IMR-90 (cell line): ENCODE results near the gene ATRX. TPM values are rescaled to one million over a fixed set of nuclear protein-coding genes. Genes with fewer than 3 reads are reported as not detected.

Source experiments
- ATAC-seq: fragments of 200-7000 bp; cut with Tn5 transposase; 2 replicates; pipeline ENCODE4 v1.9.1; 2020; ENCODE audit warnings: low read depth, mild to moderate bottlenecking, moderate library complexity
- BruUV-seq: library from RNA; stranded (reverse); fragments of 400-500 nt; replicated peaks from 2 replicates; lab custom pipeline; 2021; lab: Mats Ljungman, UMichigan
- CTCF ChIA-PET: fragments of 300-600 bp; formaldehyde crosslinking; extraction: SDS; loops from one replicate; lab custom pipeline; 2021; ENCODE audit warnings: antibody characterized with exemption; lab: Yijun Ruan, JAX
- POLR2A ChIA-PET: fragments of 300-600 bp; sonication (Branson Sonifier 250); formaldehyde crosslinking; loops from one replicate; lab custom pipeline; 2022; ENCODE audit warnings: antibody characterized with exemption; ENCODE audit not compliant: unreplicated experiment; lab: Charles Lee
- DNase-seq: peaks from one replicate; pipeline ENCODE4 v3.0.0; 2013
- H2AFZ ChIP-seq: replicated peaks from 2 replicates; pipeline ENCODE3; 2013; ENCODE audit warnings: low read length, mild to moderate bottlenecking; ENCODE audit not compliant: poor library complexity
- H2AK5ac ChIP-seq: 2 replicates; pipeline ENCODE4 v1.6.1; 2013; ENCODE audit warnings: low read depth, low read length, inconsistent platforms
- H2AK9ac ChIP-seq: replicated peaks from 2 replicates; pipeline ENCODE3; 2013; ENCODE audit warnings: mild to moderate bottlenecking, low read depth, low read length, moderate library complexity; ENCODE audit not compliant: poor library complexity
- H2BK120ac ChIP-seq: 2 replicates; pipeline ENCODE4 v1.6.1; 2013; ENCODE audit warnings: low read depth, low read length, inconsistent platforms
- H2BK15ac ChIP-seq: 3 replicates; pipeline ENCODE4 v1.6.1; 2013; ENCODE audit warnings: low read depth, low read length, inconsistent platforms
- H2BK20ac ChIP-seq: 2 replicates; pipeline ENCODE4 v1.6.1; 2013; ENCODE audit warnings: low read depth, mild to moderate bottlenecking, inconsistent platforms, low read length, moderate library complexity
- H2BK5ac ChIP-seq: 2 replicates; pipeline ENCODE4 v1.6.1; 2013; ENCODE audit warnings: mild to moderate bottlenecking, low read depth, low read length, inconsistent platforms; ENCODE audit not compliant: poor library complexity, severe bottlenecking
- H3K14ac ChIP-seq: replicated peaks from 2 replicates; pipeline ENCODE4 v1.6.1; 2013; ENCODE audit warnings: low read depth, low read length, inconsistent platforms
- H3K18ac ChIP-seq: 2 replicates; pipeline ENCODE4 v1.6.1; 2013; ENCODE audit warnings: low read depth, low read length, control low read depth
- H3K23ac ChIP-seq: 2 replicates; pipeline ENCODE4 v1.6.1; 2013; ENCODE audit warnings: low read depth, low read length, inconsistent platforms
- H3K27ac ChIP-seq: 2 replicates; pipeline ENCODE4 v1.5.1; 2013; ENCODE audit warnings: mild to moderate bottlenecking, control low read depth, low read length; ENCODE audit not compliant: insufficient read depth
- H3K27me3 ChIP-seq: 2 replicates; pipeline ENCODE4 v1.6.1; 2013; ENCODE audit warnings: low read length; ENCODE audit not compliant: control insufficient read depth, insufficient read depth
- H3K36me3 ChIP-seq: 2 replicates; pipeline ENCODE4 v1.6.1; 2013; ENCODE audit warnings: low read length, mixed read lengths; ENCODE audit not compliant: control insufficient read depth, insufficient read depth
- H3K4ac ChIP-seq: 2 replicates; pipeline ENCODE4 v1.6.1; 2013; ENCODE audit warnings: low read depth, low read length, inconsistent platforms
- H3K4me1 ChIP-seq: 2 replicates; pipeline ENCODE4 v1.6.1; 2013; ENCODE audit warnings: low read length, mixed read lengths; ENCODE audit not compliant: control insufficient read depth, insufficient read depth
- H3K4me2 ChIP-seq: 2 replicates; pipeline ENCODE4 v1.6.1; 2013; ENCODE audit warnings: low read depth, mild to moderate bottlenecking, control low read depth, low read length, moderate library complexity
- H3K4me3 ChIP-seq: 2 replicates; pipeline ENCODE4 v1.5.1; 2013; ENCODE audit warnings: low read depth, mild to moderate bottlenecking, control low read depth, low read length, moderate library complexity; ENCODE audit not compliant: insufficient read depth
- H3K56ac ChIP-seq: 2 replicates; pipeline ENCODE4 v1.6.1; 2013; ENCODE audit warnings: low read length, inconsistent platforms; ENCODE audit not compliant: insufficient read depth; ENCODE audit errors: extremely low read depth
- H3K79me1 ChIP-seq, 2 experiments: 2 replicates each; pipeline ENCODE4 v1.6.1; 2013; ENCODE audit warnings: low read length in 2 of 2, inconsistent platforms in 1 of 2, low read depth in 1 of 2
- H3K9ac ChIP-seq: 2 replicates; pipeline ENCODE4 v1.6.1; 2013; ENCODE audit warnings: low read depth, low read length, control low read depth
- H3K9me1 ChIP-seq: 2 replicates; pipeline ENCODE4 v1.6.1; 2013; ENCODE audit warnings: low read length, inconsistent platforms; ENCODE audit not compliant: insufficient read depth
- H3K9me3 ChIP-seq: 2 replicates; pipeline ENCODE4 v1.6.1; 2013; ENCODE audit warnings: low read length; ENCODE audit not compliant: control insufficient read depth, insufficient read depth
- H4K20me1 ChIP-seq: 2 replicates; pipeline ENCODE4 v1.6.1; 2013; ENCODE audit warnings: low read length, inconsistent platforms; ENCODE audit not compliant: insufficient read depth
- H4K5ac ChIP-seq: 2 replicates; pipeline ENCODE4 v1.6.1; 2013; ENCODE audit warnings: mild to moderate bottlenecking, low read depth, low read length, control low read depth
- H4K8ac ChIP-seq, 2 experiments: 2 replicates each; pipeline ENCODE4 v1.6.1; 2013; ENCODE audit warnings: low read depth in 2 of 2, low read length in 2 of 2, control low read depth in 1 of 2, inconsistent platforms in 1 of 2
- H4K91ac ChIP-seq: 2 replicates; pipeline ENCODE4 v1.6.1; 2013; ENCODE audit warnings: low read depth, low read length, inconsistent platforms; ENCODE audit not compliant: insufficient read depth
- CHD1 ChIP-seq: IDR thresholded peaks from 2 replicates; pipeline ENCODE4 v1.6.1; 2012; ENCODE audit warnings: low read depth, low read length, improper control_type of control experiment
- ELK1 ChIP-seq: fragments of 150-350 bp; IDR thresholded peaks from 2 replicates; pipeline ENCODE4 v1.6.1; 2016; ENCODE audit warnings: low read depth, mild to moderate bottlenecking, low read length, moderate library complexity, borderline replicate concordance
- MAFK ChIP-seq: IDR thresholded peaks from 2 replicates; pipeline ENCODE4 v1.6.1; 2012; ENCODE audit warnings: low read depth, low read length, improper control_type of control experiment
- MXI1 ChIP-seq: IDR thresholded peaks from 2 replicates; pipeline ENCODE4 v1.6.1; 2012; ENCODE audit warnings: low read depth, mild to moderate bottlenecking, low read length, moderate library complexity, borderline replicate concordance
- USF2 ChIP-seq: fragments of 150-350 bp; IDR thresholded peaks from 2 replicates; pipeline ENCODE4 v1.6.1; 2017; ENCODE audit warnings: mild to moderate bottlenecking, antibody characterized with exemption, low read length, low read depth
- WGBS, 2 experiments: methylation state at CpG; one replicate each; pipeline versions ENCODE4 v1.1.5 to v1.1.7; 2013; ENCODE audit warnings: missing lambda C conversion rate in 2 of 2; ENCODE audit not compliant: insufficient read length in 1 of 2; ENCODE audit errors: extremely low coverage in 2 of 2; 5-methylcytosine and 5-hydroxymethylcytosine counted together
- dilution Hi-C: fragments of 300-500 bp; cut with HindIII; formaldehyde crosslinking; loops from one replicate; pipeline ENCODE4 v1.14.3; 2018; ENCODE audit warnings: low sequenced_read_pairs; ENCODE audit not compliant: unreplicated experiment
- in situ Hi-C: fragments of 300-500 bp; cut with MboI; formaldehyde crosslinking; loops from 3 replicates; pipeline ENCODE4 v1.14.3; 2019; ENCODE audit warnings: low sequenced_read_pairs, inconsistent platforms, mixed read lengths
- intact Hi-C: fragments of 100-400 bp; cut with micrococcal nuclease; formaldehyde crosslinking; loops from 2 replicates; pipeline ENCODE4 v1.10.0; 2022
- polyA plus RNA-seq, 3 experiments: library from polyadenylated mRNA; depleted of rRNA; stranded (reverse); fragments of >200 nt; gene quantifications; 2 replicates each; pipeline ENCODE4 v1.2.3, GENCODE V29; 2012; ENCODE audit warnings: low replicate concordance in 1 of 3
- total RNA-seq: library from RNA; depleted of rRNA; stranded (reverse); fragments of >200 nt; gene quantifications from 2 replicates; pipeline ENCODE4 v1.2.3, GENCODE V29; 2012

Gene ATRX
- total and polyA plus RNA-seq, 2 of the 4 experiments (the other 2 are of a cell fraction) = 20.7 to 73.8 TPM

GRCh38 chrX:77597511-77597910 is 188.5 kb downstream of the ATRX start:
- no peak overlapping the region for H3K23ac ChIP-seq
- no TSS peak for BruUV-seq
- no CpG with 5 or more reads among the region's 1 CpG for WGBS, 2 experiments
- no peak overlapping the region for H3K4ac ChIP-seq
- H2BK5ac ChIP-seq = no peak overlapping the region
- H2AK9ac ChIP-seq = no peak overlapping the region
- no peak overlapping the region for H2BK120ac ChIP-seq
- in situ Hi-C loops (no loop called here), dilution Hi-C loops (no loop called here), intact Hi-C loops (no loop called here)
- H4K5ac ChIP-seq = no peak overlapping the region
- H3K56ac ChIP-seq = no peak overlapping the region
- H2AK5ac ChIP-seq = no peak overlapping the region
- no peaks in the 10 kb centered on the region for H3K4me1 ChIP-seq
- ChIA-PET POLR2A (no interaction called here), CTCF (no interaction called here)
- H2BK20ac ChIP-seq = no peak overlapping the region
- no peak overlapping the region for H4K91ac ChIP-seq
- no peaks in the 10 kb centered on the region; a peak in 1 of 4 replicates for H3K79me1 ChIP-seq
- H3K36me3 ChIP-seq = 0 out of 2 replicates have a peak, but pooled peaks cover 2% of the 10 kb centered on the region
- H3K4me3 ChIP-seq = no peak overlapping the region
- no peaks in the 10 kb centered on the region for H3K9me3 ChIP-seq
- ATAC-seq = no peak
- TF ChIP-seq MXI1 (no peak), CHD1 (no peak), MAFK (no peak), USF2 (no peak), ELK1 (no peak)
- H3K27ac ChIP-seq = no peak overlapping the region
- DNase-seq = no peak
- no peak overlapping the region for H3K4me2 ChIP-seq
- H3K14ac ChIP-seq = no peak overlapping the region
- H3K27me3 ChIP-seq = no peaks in the 10 kb centered on the region
- H3K9me1 ChIP-seq = no peaks in the 10 kb centered on the region
- H4K20me1 ChIP-seq = no peaks in the 10 kb centered on the region
- no peak overlapping the region for H2AFZ ChIP-seq
- H3K18ac ChIP-seq = no peak overlapping the region
- H3K9ac ChIP-seq = no peak overlapping the region
- H4K8ac ChIP-seq = no peak overlapping the region
- no peak overlapping the region for H2BK15ac ChIP-seq
